ENCODE measurements around the gene LMCD1. TPM values are rescaled to one million over a fixed set of nuclear protein-coding genes. Genes with fewer than 3 reads are reported as not detected.

Gene LMCD1
- total RNA-seq, 1 donor from 2014 or later: 35.0 TPM

GRCh38 chr3:8489278-8489792 lies 12.3 kb upstream of the LMCD1 start:
- Histone ChIP-seq H3K27ac (ENCODE audit: low read depth, low read length) (peak overlapping the region; percentile 74), H3K9me3 (ENCODE audit: control insufficient read depth in 3 of 3, low read length in 3 of 3) (no peaks in the 10 kb centered on the region), H3K9ac (ENCODE audit: low read depth in 1 of 3, low read length in 3 of 3) (peak overlapping the region in 1 of 3 donors; percentile 32), H3K27me3 (ENCODE audit: control insufficient read depth in 3 of 3, insufficient read depth in 3 of 3, low read length in 3 of 3) (no peaks in the 10 kb centered on the region), H3K4me3 (ENCODE audit: low read length in 3 of 3) (no peak overlapping the region), H3K4me1 (ENCODE audit: control insufficient read depth in 3 of 3, insufficient read depth in 3 of 3, low read length in 3 of 3) (peaks cover 27 to 39% (median 37%) of the 10 kb centered on the region in 3 donors), H3K36me3 (ENCODE audit: control insufficient read depth in 3 of 3, insufficient read depth in 3 of 3, low read length in 3 of 3) (no peaks in the 10 kb centered on the region)

DNA sequence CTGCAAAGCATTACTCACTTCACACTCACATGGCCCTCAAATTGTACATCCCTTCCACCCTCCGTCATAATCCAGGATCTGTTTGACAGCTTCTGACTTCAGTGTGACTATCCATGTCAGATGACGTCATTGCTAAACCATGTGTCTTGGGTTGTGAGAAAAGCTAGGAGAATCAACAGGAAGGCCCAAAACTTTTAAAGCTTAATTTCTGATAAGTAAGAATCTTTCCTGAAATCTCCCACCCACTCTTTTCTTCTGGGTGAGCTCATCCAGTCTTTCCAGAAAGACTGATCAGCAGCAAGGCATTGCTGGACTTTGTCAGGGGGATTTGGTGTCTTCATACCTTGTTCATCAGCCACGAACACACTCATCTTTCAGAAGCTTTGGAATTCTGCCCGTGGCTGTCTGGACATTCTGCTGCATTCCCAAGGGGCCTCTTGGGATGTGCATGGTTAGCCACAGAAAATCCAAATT lies 11.5 kb upstream of the LMCD1 start:
- Histone ChIP-seq H3K9ac (ENCODE audit: low read depth in 1 of 3, low read length in 3 of 3) (no peak overlapping the region), H3K27ac (ENCODE audit: low read depth, low read length) (peak overlapping the region; percentile 74), H3K4me1 (ENCODE audit: control insufficient read depth in 3 of 3, insufficient read depth in 3 of 3, low read length in 3 of 3) (peaks cover 27 to 36% (median 35%) of the 10 kb centered on the region in 3 donors), H3K36me3 (ENCODE audit: control insufficient read depth in 3 of 3, insufficient read depth in 3 of 3, low read length in 3 of 3) (no peaks in the 10 kb centered on the region), H3K9me3 (ENCODE audit: control insufficient read depth in 3 of 3, low read length in 3 of 3) (no peaks in the 10 kb centered on the region), H3K4me3 (ENCODE audit: low read length in 3 of 3) (no peak overlapping the region), H3K27me3 (ENCODE audit: control insufficient read depth in 3 of 3, insufficient read depth in 3 of 3, low read length in 3 of 3) (no peaks in the 10 kb centered on the region)

- Histone ChIP-seq H3K9ac (ENCODE audit: low read depth in 1 of 3, low read length in 3 of 3) (no peak overlapping the region), H3K4me3 (ENCODE audit: low read length in 3 of 3) (peak overlapping the region in 1 of 3 donors; percentile 27), H3K36me3 (ENCODE audit: control insufficient read depth in 3 of 3, insufficient read depth in 3 of 3, low read length in 3 of 3) (no peaks in the 10 kb centered on the region), H3K9me3 (ENCODE audit: control insufficient read depth in 3 of 3, low read length in 3 of 3) (no peaks in the 10 kb centered on the region), H3K27ac (ENCODE audit: low read depth, low read length) (no peak overlapping the region), H3K4me1 (ENCODE audit: control insufficient read depth in 3 of 3, insufficient read depth in 3 of 3, low read length in 3 of 3) (peaks cover 27 to 40% (median 38%) of the 10 kb centered on the region in 3 donors), H3K27me3 (ENCODE audit: control insufficient read depth in 3 of 3, insufficient read depth in 3 of 3, low read length in 3 of 3) (no peaks in the 10 kb centered on the region)
These were observed 10.1 kb upstream of the LMCD1 start for GRCh38 chr3:8491271-8492144.

DNA sequence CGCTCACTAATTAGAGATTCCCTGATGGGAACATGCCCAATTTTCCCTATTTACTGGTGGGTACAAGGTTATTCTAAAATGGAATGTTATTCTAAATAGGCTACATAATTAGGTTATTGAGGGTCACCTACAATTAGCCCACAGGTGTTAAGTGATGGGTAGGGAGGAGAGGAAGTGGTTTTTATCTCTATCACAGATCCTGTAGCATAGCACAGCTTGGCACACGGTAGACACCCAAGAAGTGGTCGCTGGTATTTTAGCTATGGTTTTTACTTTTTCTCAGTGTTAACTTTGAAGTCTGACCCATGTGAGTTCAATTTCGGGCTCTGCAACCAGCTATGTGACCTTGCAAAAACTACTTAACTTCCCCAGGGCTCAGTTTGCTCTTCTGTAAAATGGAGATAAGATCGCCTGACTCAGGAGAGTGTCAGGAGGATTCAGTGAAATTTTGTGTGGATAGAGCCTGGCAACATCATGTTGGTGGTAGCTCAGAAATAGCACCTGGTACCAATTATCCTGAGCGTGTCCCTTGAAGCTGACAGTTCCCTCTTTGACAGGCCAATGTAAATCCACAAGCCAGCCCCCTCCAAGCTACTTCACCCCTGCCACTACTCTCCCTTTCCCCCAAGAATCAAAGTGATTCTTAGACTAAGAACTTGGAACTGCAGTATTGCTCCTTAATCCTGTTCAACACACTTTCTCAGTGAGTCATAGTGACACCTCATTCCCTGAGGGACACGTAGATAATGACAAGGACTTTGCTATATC lies 8.7 kb upstream of the LMCD1 start:
- Histone ChIP-seq H3K27me3 (ENCODE audit: control insufficient read depth in 3 of 3, insufficient read depth in 3 of 3, low read length in 3 of 3) (no peaks in the 10 kb centered on the region), H3K36me3 (ENCODE audit: control insufficient read depth in 3 of 3, insufficient read depth in 3 of 3, low read length in 3 of 3) (no peaks in the 10 kb centered on the region), H3K9me3 (ENCODE audit: control insufficient read depth in 3 of 3, low read length in 3 of 3) (no peaks in the 10 kb centered on the region), H3K4me3 (ENCODE audit: low read length in 3 of 3) (no peak overlapping the region), H3K4me1 (ENCODE audit: control insufficient read depth in 3 of 3, insufficient read depth in 3 of 3, low read length in 3 of 3) (peaks cover 27 to 47% (median 40%) of the 10 kb centered on the region in 3 donors), H3K9ac (ENCODE audit: low read depth in 1 of 3, low read length in 3 of 3) (no peak overlapping the region), H3K27ac (ENCODE audit: low read depth, low read length) (no peak overlapping the region)

DNA sequence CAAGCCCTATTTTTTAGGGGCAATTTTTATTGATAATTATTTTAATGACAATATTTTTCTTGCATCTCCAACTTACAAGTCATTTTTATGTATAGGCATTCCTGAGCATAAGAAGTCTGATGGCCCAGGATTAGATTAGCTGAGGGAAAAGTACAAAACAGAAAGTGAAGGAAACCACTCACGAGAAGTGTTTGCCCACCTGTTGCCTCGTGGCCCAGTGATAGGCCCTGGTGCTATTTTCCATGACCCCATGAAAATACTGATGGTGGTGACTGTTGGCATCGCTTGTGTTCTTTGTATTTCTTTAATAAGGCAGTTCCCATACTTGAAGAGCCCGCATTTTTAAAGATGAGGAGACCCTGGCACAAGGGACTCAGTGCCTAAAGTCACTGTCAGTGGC lies 7.9 kb upstream of the LMCD1 start:
- H3K27ac ChIP-seq (ENCODE audit: low read depth, low read length): no peak overlapping the region
- H3K36me3 ChIP-seq (ENCODE audit: control insufficient read depth in 3 of 3, insufficient read depth in 3 of 3, low read length in 3 of 3): no peaks in the 10 kb centered on the region
- no peaks in the 10 kb centered on the region for H3K27me3 ChIP-seq (ENCODE audit: control insufficient read depth in 3 of 3, insufficient read depth in 3 of 3, low read length in 3 of 3)
- peaks cover 27 to 44% (median 35%) of the 10 kb centered on the region in 3 donors for H3K4me1 ChIP-seq (ENCODE audit: control insufficient read depth in 3 of 3, insufficient read depth in 3 of 3, low read length in 3 of 3)
- no peak overlapping the region for H3K9ac ChIP-seq (ENCODE audit: low read depth in 1 of 3, low read length in 3 of 3)
- no peak overlapping the region for H3K4me3 ChIP-seq (ENCODE audit: low read length in 3 of 3)
- H3K9me3 ChIP-seq (ENCODE audit: control insufficient read depth in 3 of 3, low read length in 3 of 3): no peaks in the 10 kb centered on the region

- H3K36me3 ChIP-seq (ENCODE audit: control insufficient read depth in 3 of 3, insufficient read depth in 3 of 3, low read length in 3 of 3): no peaks in the 10 kb centered on the region
- no peak overlapping the region for H3K9ac ChIP-seq (ENCODE audit: low read depth in 1 of 3, low read length in 3 of 3)
- H3K27ac ChIP-seq (ENCODE audit: low read depth, low read length): no peak overlapping the region
- no peaks in the 10 kb centered on the region for H3K9me3 ChIP-seq (ENCODE audit: control insufficient read depth in 3 of 3, low read length in 3 of 3)
- no peak overlapping the region for H3K4me3 ChIP-seq (ENCODE audit: low read length in 3 of 3)
- H3K4me1 ChIP-seq (ENCODE audit: control insufficient read depth in 3 of 3, insufficient read depth in 3 of 3, low read length in 3 of 3): peaks cover 22 to 42% (median 30%) of the 10 kb centered on the region in 3 donors
- no peaks in the 10 kb centered on the region for H3K27me3 ChIP-seq (ENCODE audit: control insufficient read depth in 3 of 3, insufficient read depth in 3 of 3, low read length in 3 of 3)
These were observed 7.3 kb upstream of the LMCD1 start for GRCh38 chr3:8494327-8494726.

DNA sequence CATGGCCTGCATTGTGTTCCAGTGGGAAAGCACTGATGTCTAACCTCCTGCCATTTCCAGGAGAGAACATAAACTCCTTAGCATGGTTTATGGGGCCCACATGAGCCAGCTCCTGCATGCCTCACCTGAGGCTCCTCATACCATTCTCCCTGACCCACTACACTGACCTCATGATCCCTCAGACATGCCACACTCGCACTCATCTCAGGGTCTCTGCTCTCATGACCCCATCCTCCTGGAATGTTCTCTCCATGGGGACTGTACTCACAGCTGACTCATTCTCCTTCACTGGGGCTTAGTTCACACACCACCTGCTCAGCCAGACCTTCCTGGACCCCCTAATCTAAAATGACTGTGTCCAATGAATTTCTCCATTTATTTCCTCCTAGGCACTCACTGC lies 4.0 kb upstream of the LMCD1 start:
- Histone ChIP-seq H3K27ac (ENCODE audit: low read depth, low read length) (no peak overlapping the region), H3K27me3 (ENCODE audit: control insufficient read depth in 3 of 3, insufficient read depth in 3 of 3, low read length in 3 of 3) (no peaks in the 10 kb centered on the region), H3K4me1 (ENCODE audit: control insufficient read depth in 3 of 3, insufficient read depth in 3 of 3, low read length in 3 of 3) (peaks cover 9 to 28% (median 15%) of the 10 kb centered on the region in 3 donors), H3K9me3 (ENCODE audit: control insufficient read depth in 3 of 3, low read length in 3 of 3) (no peaks in the 10 kb centered on the region), H3K9ac (ENCODE audit: low read depth in 1 of 3, low read length in 3 of 3) (no peak overlapping the region), H3K36me3 (ENCODE audit: control insufficient read depth in 3 of 3, insufficient read depth in 3 of 3, low read length in 3 of 3) (no peaks in the 10 kb centered on the region), H3K4me3 (ENCODE audit: low read length in 3 of 3) (no peak overlapping the region)

DNA sequence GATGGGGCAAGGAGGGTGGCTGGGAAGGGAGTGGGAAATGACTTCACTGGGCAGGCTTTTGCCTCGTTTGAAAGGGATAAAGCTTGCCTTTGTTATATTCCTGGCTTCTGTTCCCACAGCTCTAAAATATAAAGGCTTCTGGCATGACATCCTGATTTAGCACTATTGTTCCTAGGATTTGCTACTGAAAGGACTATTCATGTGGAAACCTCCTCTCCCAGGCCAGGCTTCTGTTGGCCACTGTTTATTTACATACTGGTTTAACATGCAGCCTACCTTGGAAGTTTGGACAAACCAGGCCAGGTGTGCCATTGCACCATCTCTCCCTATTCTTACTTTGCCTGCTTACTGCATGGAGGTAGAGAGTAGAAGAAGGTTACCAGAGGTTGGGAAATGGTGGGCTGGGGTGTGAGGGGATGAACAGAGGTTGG lies 2.4 kb upstream of the LMCD1 start:
- peak overlapping the region; percentile 95 for H3K27ac ChIP-seq (ENCODE audit: low read depth, low read length)
- peaks cover 15 to 42% (median 21%) of the 10 kb centered on the region in 3 donors for H3K4me1 ChIP-seq (ENCODE audit: control insufficient read depth in 3 of 3, insufficient read depth in 3 of 3, low read length in 3 of 3)
- H3K9me3 ChIP-seq (ENCODE audit: control insufficient read depth in 3 of 3, low read length in 3 of 3): no peaks in the 10 kb centered on the region
- H3K4me3 ChIP-seq (ENCODE audit: low read length in 3 of 3): no peak overlapping the region
- no peaks in the 10 kb centered on the region for H3K27me3 ChIP-seq (ENCODE audit: control insufficient read depth in 3 of 3, insufficient read depth in 3 of 3, low read length in 3 of 3)
- peaks cover 0 to 6% (median 0%) of the 10 kb centered on the region in 3 donors for H3K36me3 ChIP-seq (ENCODE audit: control insufficient read depth in 3 of 3, insufficient read depth in 3 of 3, low read length in 3 of 3)
- H3K9ac ChIP-seq (ENCODE audit: low read depth in 1 of 3, low read length in 3 of 3): no peak overlapping the region

DNA sequence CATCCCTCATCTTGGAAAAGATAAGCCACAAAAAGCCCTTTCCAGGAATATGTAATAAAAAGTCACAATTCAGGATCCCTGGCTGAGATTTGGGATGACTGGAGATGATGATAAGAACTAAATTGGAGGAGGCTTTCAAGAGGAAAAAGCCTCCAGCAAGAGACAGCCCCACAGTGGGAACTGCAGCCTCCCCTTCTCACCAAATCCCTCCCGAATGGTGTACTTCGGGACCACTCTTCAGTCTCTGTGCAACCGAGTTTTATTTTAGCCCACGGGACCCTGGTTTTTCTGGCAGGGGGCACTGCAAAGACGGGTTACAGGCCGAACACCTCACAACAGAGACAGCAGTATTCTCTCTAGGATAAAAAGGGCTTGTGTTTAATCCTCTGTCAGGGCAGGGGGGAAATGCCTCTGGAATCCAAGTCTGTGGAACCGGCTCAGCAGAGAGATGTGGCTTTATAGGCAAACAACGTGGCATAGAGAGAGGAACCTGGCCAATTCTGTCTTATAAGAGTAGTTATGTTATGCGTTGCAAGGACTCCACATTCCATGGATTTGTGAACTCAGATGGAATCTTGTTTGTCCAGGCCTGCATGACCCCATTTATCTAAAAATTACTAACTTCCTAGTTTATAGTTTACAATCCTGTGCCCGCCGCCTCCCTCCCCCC lies 1.2 kb upstream of the LMCD1 start:
- Histone ChIP-seq H3K9ac (ENCODE audit: low read depth in 1 of 3, low read length in 3 of 3) (peak overlapping the region; percentile 54 to 66 (median 63)), H3K4me3 (ENCODE audit: low read length in 3 of 3) (peak overlapping the region in 1 of 3 donors; percentile 81), H3K27ac (ENCODE audit: low read depth, low read length) (peak overlapping the region; percentile 95), H3K4me1 (ENCODE audit: control insufficient read depth in 3 of 3, insufficient read depth in 3 of 3, low read length in 3 of 3) (peaks cover 21 to 53% (median 34%) of the 10 kb centered on the region in 3 donors), H3K27me3 (ENCODE audit: control insufficient read depth in 3 of 3, insufficient read depth in 3 of 3, low read length in 3 of 3) (no peaks in the 10 kb centered on the region), H3K36me3 (ENCODE audit: control insufficient read depth in 3 of 3, insufficient read depth in 3 of 3, low read length in 3 of 3) (peaks cover 0 to 14% (median 5%) of the 10 kb centered on the region in 3 donors), H3K9me3 (ENCODE audit: control insufficient read depth in 3 of 3, low read length in 3 of 3) (no peaks in the 10 kb centered on the region)
